VCaP (cell line): ENCODE data around the gene MGAT4D.

Experiments
- H3K27ac ChIP-seq: fragments of 450-650 bp; 2 replicates; pipeline ENCODE4 v1.5.1; 2017
- TF ChIP-seq, protein P1 (sequence below): fragments of 450-650 bp; conservative IDR thresholded peaks from 2 replicates; pipeline ENCODE4 v1.5.1; 2017; ENCODE audit warnings: mild to moderate bottlenecking, moderate library complexity

The MGAT4D gene

DNA sequence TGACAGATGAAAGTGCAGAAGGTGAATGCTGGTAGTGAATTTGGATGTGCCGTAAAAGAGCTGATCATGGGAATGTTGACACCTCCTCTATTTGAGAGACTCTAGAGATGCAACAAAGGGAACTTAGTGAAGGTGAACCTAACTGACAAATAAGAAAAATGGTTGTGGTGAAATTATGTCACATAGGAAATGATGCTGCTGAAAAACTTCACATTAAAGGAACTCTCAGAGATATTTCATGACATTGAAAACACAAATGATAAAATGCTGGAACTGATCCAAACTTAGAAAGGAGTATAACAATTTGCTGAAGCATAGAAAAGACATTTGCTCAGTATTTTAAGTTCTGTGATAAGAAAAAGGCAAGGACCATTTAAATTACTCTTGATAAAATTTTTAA, 31.9 kb downstream of the MGAT4D start:
- TF ChIP-seq, protein P1, sequence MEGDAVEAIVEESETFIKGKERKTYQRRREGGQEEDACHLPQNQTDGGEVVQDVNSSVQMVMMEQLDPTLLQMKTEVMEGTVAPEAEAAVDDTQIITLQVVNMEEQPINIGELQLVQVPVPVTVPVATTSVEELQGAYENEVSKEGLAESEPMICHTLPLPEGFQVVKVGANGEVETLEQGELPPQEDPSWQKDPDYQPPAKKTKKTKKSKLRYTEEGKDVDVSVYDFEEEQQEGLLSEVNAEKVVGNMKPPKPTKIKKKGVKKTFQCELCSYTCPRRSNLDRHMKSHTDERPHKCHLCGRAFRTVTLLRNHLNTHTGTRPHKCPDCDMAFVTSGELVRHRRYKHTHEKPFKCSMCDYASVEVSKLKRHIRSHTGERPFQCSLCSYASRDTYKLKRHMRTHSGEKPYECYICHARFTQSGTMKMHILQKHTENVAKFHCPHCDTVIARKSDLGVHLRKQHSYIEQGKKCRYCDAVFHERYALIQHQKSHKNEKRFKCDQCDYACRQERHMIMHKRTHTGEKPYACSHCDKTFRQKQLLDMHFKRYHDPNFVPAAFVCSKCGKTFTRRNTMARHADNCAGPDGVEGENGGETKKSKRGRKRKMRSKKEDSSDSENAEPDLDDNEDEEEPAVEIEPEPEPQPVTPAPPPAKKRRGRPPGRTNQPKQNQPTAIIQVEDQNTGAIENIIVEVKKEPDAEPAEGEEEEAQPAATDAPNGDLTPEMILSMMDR = no peak
- no peak overlapping the region for H3K27ac ChIP-seq

DNA sequence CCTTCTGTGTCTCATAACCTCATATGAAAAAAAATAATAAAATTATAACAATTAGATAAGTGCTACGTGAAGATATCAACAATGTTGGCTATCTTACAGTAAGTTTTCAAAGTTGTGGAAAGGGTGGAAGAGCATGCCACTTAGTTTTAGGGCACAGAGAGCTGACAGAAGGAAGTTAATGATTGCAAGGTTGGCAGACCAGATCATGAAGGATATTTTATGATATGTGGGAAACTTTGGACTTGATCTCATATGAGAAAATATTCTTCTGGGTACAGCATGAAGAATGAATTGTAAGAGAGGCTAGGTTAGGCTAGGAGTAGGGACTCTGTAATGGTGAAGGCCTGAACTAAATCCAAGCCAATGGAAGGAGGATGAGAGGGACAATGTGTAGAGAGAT, 34.5 kb downstream of the MGAT4D start:
- no peak overlapping the region for H3K27ac ChIP-seq
- TF ChIP-seq, protein P1 = no peak

DNA sequence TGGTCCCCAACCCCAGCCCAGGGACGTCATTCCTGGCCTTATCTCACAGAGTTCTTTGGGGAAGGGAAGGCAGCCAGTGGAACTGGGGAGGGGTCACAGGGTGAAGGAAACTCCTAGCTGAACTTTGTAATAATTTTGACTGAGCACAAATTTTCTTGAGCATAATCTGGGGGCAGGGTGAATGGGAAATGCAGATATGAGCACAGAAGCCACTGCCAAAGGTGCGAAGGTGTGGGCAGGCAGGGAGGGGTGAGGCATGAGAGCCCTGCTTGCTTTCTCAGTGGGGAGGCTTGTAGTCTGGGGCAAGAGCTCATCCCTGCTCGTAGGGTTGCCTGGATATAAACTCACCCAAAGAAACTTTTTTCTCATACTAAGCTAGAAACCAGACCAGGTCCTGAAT, 34.9 kb downstream of the MGAT4D start:
- no peak overlapping the region for H3K27ac ChIP-seq
- TF ChIP-seq, protein P1 = no peak

DNA sequence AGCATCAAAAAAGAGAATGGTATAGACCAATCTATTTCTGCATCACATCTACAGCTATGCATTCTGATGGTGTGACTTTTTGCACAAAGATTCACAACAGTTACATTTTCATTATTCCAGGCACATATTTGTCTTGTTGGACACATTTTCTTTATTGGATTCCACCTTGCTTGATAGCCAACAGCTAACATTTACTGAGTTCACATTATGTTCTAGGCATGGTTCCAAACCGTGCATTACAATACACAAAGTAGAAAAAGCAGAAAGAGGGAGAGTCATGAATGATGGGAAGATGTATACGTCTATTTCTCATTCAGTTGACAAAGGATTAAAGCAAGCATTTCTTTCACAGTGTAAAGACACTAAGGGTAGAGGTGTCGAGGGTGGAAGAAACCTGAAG, 47.7 kb downstream of the MGAT4D start:
- TF ChIP-seq, protein P1 = no peak
- peak overlapping the region; percentile 73 for H3K27ac ChIP-seq

DNA sequence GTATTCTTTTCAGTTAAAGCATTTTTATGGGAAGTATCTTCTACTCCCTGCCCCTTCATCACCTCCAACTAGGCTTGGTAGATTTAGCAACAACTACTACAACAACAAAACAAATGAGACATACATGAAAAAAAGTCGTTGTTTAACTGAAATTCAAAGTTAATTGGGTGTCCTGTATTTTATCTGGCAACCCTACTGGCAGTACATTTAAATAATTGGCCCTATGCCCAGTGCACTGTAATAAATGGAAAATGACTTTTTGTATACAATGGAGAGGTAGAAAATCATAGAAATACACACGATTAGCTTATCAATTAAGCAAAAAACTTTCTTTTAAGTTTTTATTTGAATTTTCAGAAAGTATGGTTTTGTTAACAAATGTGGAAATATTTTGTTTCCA, 49.3 kb downstream of the MGAT4D start:
- peak overlapping the region; percentile 73 for H3K27ac ChIP-seq
- TF ChIP-seq, protein P1 = no peak

DNA sequence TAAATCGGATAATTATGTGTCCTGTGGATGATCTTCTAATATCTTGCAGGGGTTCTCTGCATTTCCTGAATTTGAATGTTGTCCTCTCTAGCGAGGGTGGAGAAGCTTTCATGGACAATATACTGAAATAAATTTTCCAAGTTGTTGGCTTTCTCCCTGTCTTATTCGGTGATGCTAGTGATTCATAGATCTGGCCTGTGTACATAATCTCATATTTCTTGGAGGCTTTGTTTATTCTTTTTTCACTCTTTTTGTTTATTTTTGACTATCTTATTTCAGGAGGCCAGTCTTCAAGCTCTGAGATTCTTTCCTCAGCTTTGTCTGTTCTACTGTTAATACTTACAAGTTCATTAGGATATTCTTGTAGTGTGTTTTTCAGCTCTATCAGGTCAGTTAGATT, 49.9 kb downstream of the MGAT4D start:
- H3K27ac ChIP-seq = peak overlapping the region; percentile 73

DNA sequence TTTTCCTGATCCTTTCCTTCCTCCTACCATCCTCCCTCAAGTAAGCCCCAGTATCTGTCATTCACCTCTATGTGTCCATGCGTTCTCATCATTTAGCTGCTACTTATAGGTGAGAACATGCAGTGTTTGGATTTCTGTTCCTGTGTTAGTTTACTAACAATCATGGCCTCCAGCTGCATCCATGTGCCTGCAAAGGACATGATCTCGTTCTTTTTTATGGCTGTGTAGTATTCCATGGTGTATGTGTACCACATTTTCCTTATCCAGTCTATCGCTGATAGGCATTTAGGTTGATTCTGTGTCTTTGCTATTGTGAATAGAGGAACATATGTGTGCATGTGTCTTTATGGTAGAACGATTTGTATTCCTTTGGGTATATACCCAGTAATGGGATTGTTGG, 53.7 kb downstream of the MGAT4D start:
- H3K27ac ChIP-seq = peak overlapping the region; percentile 62; the same call in 1 of the 2 replicates

More for the DNA sequence above, 49.9 kb downstream of the MGAT4D start:
- TF ChIP-seq, protein P1 = no peak

DNA sequence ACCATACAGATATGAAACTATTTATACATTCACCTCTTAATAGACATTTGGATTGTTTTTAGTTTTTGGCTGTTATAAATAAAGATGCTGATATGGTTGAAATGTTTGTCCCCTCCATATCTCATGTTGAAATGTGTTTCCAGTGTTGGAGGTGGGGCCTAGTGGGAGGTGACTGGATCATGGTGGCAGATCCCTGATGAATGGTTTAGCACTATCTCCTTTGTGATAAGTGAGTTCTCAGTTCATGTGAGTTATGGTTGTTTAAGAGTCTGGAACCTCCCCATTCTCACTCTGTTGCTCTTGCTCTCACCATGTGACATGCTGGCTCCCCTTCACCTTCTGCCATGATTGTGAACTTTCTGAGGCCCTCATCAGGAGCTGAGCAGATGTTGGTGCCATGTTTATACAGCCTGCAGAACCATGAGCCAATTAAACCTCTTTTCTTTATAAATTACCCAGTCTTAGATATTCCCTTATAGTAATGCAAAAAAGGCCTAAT, 58.4 kb downstream of the MGAT4D start:
- no peak overlapping the region for H3K27ac ChIP-seq
- TF ChIP-seq, protein P1 = no peak
